ENCODE measurements around the gene RAC3. TPM values are rescaled to one million over a fixed set of nuclear protein-coding genes. Genes with fewer than 3 reads are reported as not detected.

The RAC3 gene
- total and polyA plus RNA-seq, 7 donors: 0.60 to 11.8 (median 2.8) TPM

DNA sequence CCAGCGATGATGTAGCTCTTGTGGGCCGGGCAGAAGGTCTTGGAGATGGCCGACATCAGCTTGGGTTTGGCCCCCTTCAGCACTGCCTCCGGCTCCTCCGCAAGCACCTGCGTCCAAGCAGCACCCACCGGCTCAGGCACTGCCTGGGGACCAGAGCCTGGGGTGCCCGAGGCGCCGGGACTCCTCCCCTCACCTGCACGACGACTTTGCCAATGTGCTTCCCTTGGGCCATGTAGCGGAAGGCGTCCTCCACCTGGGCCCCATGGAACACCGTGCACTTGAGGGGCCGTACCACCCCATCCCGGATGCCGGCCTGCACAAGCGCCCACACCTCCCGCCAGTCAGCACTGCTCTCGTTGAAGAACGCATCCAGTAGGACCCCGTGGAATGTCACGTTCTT is 51.5 kb downstream of the RAC3 start:
- H3K36me3 ChIP-seq: peaks cover 63 to 98% (median 84%) of the 10 kb centered on the region in 4 donors
- 94 to 96% methylated on average over 24 of the region's 24 CpGs for WGBS, 2 donors

More for the DNA sequence above, 51.5 kb downstream of the RAC3 start:
- H3K4me1 ChIP-seq: no peaks in the 10 kb centered on the region
- intact Hi-C loops (cut with DNase I): no loop called here
- no peak overlapping the region for H3K4me3 ChIP-seq
- DNase-seq: no peak
- H3K27me3 ChIP-seq: no peaks in the 10 kb centered on the region
- no peak overlapping the region for H3K27ac ChIP-seq
- no peaks in the 10 kb centered on the region for H3K9me3 ChIP-seq
- no peak for TF ChIP-seq POLR2AphosphoS5 (IDR thresholded peaks at IDR 0.05)

Other genes starting within 250 kb of the RAC3 start
- 1 to 10 TPM in 2 of 4 donors, under 1 TPM in 2; 0.27 to 1.4 (median 0.72) TPM for gene GCGR, start 227.5 kb upstream of the RAC3 start, total RNA-seq
- gene GCGR, start 227.5 kb upstream of the RAC3 start, polyA plus RNA-seq: under 1 TPM in 1 of 3 donors, not detected in 2; 0.96 TPM
- 100 to 1,000 TPM; 116 to 129 (median 122) TPM for gene MCRIP1, start 198.4 kb upstream of the RAC3 start, total RNA-seq
- 10 to 100 TPM; 37.0 to 82.9 (median 78.0) TPM for gene MCRIP1, start 198.4 kb upstream of the RAC3 start, polyA plus RNA-seq
- not detected for gene PPP1R27, start 196.6 kb upstream of the RAC3 start, total RNA-seq
- gene PPP1R27, start 196.6 kb upstream of the RAC3 start, polyA plus RNA-seq: under 1 TPM in 1 of 3 donors, not detected in 2; 0.50 TPM
- 100 to 1,000 TPM; 201 to 338 (median 268) TPM for gene P4HB, start 171.1 kb upstream of the RAC3 start, total RNA-seq
- gene P4HB, start 171.1 kb upstream of the RAC3 start, polyA plus RNA-seq: 100 to 1,000 TPM; 153 to 750 (median 227) TPM
- 10 to 100 TPM; 67.0 to 99.5 (median 74.1) TPM for gene ARHGDIA, start 160.3 kb upstream of the RAC3 start, total RNA-seq
- 100 to 1,000 TPM; 252 to 452 (median 385) TPM for gene ARHGDIA, start 160.3 kb upstream of the RAC3 start, polyA plus RNA-seq
- 10 to 100 TPM; 39.2 to 44.0 (median 42.6) TPM for gene ALYREF, start 140.1 kb upstream of the RAC3 start, total RNA-seq
- gene ALYREF, start 140.1 kb upstream of the RAC3 start, polyA plus RNA-seq: 10 to 100 TPM; 30.6 to 91.4 (median 35.4) TPM
- 100 to 1,000 TPM in 3 of 4 donors, 10 to 100 TPM in 1; 93.3 to 185 (median 158) TPM for gene ANAPC11, start 140.0 kb upstream of the RAC3 start, total RNA-seq
- gene ANAPC11, start 140.0 kb upstream of the RAC3 start, polyA plus RNA-seq: 100 to 1,000 TPM; 198 to 203 (median 202) TPM
- 1 to 10 TPM in 1 of 4 donors, under 1 TPM in 2, not detected in 1; 0.27 to 1.8 (median 0.71) TPM for gene NPB, start 129.4 kb upstream of the RAC3 start, total RNA-seq
- gene NPB, start 129.4 kb upstream of the RAC3 start, polyA plus RNA-seq: under 1 TPM in 1 of 3 donors, not detected in 2; 0.87 TPM
- gene PCYT2, start 120.3 kb upstream of the RAC3 start, total RNA-seq: 10 to 100 TPM; 11.4 to 24.6 (median 19.3) TPM
- gene PCYT2, start 120.3 kb upstream of the RAC3 start, polyA plus RNA-seq: 10 to 100 TPM; 21.6 to 86.4 (median 40.7) TPM
- 10 to 100 TPM; 11.4 to 31.6 (median 14.1) TPM for gene SIRT7, start 113.5 kb upstream of the RAC3 start, total RNA-seq
- 10 to 100 TPM; 28.8 to 62.2 (median 39.1) TPM for gene SIRT7, start 113.5 kb upstream of the RAC3 start, polyA plus RNA-seq
- 10 to 100 TPM; 16.4 to 21.9 (median 17.0) TPM for gene MAFG, start 103.9 kb upstream of the RAC3 start, total RNA-seq
- gene MAFG, start 103.9 kb upstream of the RAC3 start, polyA plus RNA-seq: 10 to 100 TPM in 1 of 3 donors, 1 to 10 TPM in 2; 8.8 to 21.9 (median 9.0) TPM
- 1 to 10 TPM; 1.1 to 9.1 (median 2.8) TPM for gene PYCR1, start 94.4 kb upstream of the RAC3 start, total RNA-seq
- 10 to 100 TPM; 34.2 to 64.9 (median 49.7) TPM for gene PYCR1, start 94.4 kb upstream of the RAC3 start, polyA plus RNA-seq
- gene MYADML2, start 84.4 kb upstream of the RAC3 start, total RNA-seq: not detected
- not detected for gene MYADML2, start 84.4 kb upstream of the RAC3 start, polyA plus RNA-seq
- not detected for gene NOTUM, start 70.5 kb upstream of the RAC3 start, total RNA-seq
- under 1 TPM in 1 of 3 donors, not detected in 2; 0.22 TPM for gene NOTUM, start 70.5 kb upstream of the RAC3 start, polyA plus RNA-seq
- gene ASPSCR1, start 54.0 kb upstream of the RAC3 start, total RNA-seq: 10 to 100 TPM in 3 of 4 donors, 1 to 10 TPM in 1; 9.3 to 27.7 (median 19.3) TPM
- 10 to 100 TPM; 23.4 to 35.9 (median 25.8) TPM for gene ASPSCR1, start 54.0 kb upstream of the RAC3 start, polyA plus RNA-seq
- gene CENPX, start 8.8 kb upstream of the RAC3 start, total RNA-seq: 100 to 1,000 TPM in 3 of 4 donors, 10 to 100 TPM in 1; 78.4 to 164 (median 124) TPM
- 100 to 1,000 TPM; 249 to 273 (median 258) TPM for gene CENPX, start 8.8 kb upstream of the RAC3 start, polyA plus RNA-seq
- gene LRRC45, start 8.4 kb upstream of the RAC3 start, total RNA-seq: 1 to 10 TPM; 5.3 to 8.8 (median 6.9) TPM
- 10 to 100 TPM in 1 of 3 donors, 1 to 10 TPM in 2; 6.6 to 28.6 (median 6.7) TPM for gene LRRC45, start 8.4 kb upstream of the RAC3 start, polyA plus RNA-seq
- 10 to 100 TPM; 44.3 to 94.8 (median 86.3) TPM for gene DCXR, start 6.0 kb downstream of the RAC3 start, total RNA-seq
- gene DCXR, start 6.0 kb downstream of the RAC3 start, polyA plus RNA-seq: 100 to 1,000 TPM; 130 to 163 (median 147) TPM
- gene RFNG, start 20.1 kb downstream of the RAC3 start, total RNA-seq: 10 to 100 TPM; 31.7 to 37.4 (median 33.7) TPM
- 10 to 100 TPM; 13.6 to 38.6 (median 23.4) TPM for gene RFNG, start 20.1 kb downstream of the RAC3 start, polyA plus RNA-seq
- gene GPS1, start 20.2 kb downstream of the RAC3 start, total RNA-seq: 10 to 100 TPM; 64.6 to 75.4 (median 69.8) TPM
- gene GPS1, start 20.2 kb downstream of the RAC3 start, polyA plus RNA-seq: 10 to 100 TPM; 67.3 to 83.6 (median 69.1) TPM
- gene DUS1L, start 34.1 kb downstream of the RAC3 start, total RNA-seq: 10 to 100 TPM; 31.3 to 71.0 (median 54.2) TPM
- gene DUS1L, start 34.1 kb downstream of the RAC3 start, polyA plus RNA-seq: 100 to 1,000 TPM in 1 of 3 donors, 10 to 100 TPM in 2; 68.5 to 119 (median 84.2) TPM
- 10 to 100 TPM; 12.7 to 44.2 (median 19.0) TPM for gene FASN, start 66.6 kb downstream of the RAC3 start, total RNA-seq
- gene FASN, start 66.6 kb downstream of the RAC3 start, polyA plus RNA-seq: 100 to 1,000 TPM in 1 of 3 donors, 10 to 100 TPM in 2; 14.4 to 152 (median 15.3) TPM
- gene CCDC57, start 181.2 kb downstream of the RAC3 start, total RNA-seq: 10 to 100 TPM; 13.3 to 34.1 (median 20.8) TPM
- 10 to 100 TPM; 17.4 to 47.8 (median 25.4) TPM for gene CCDC57, start 181.2 kb downstream of the RAC3 start, polyA plus RNA-seq
- gene SLC16A3, start 197.4 kb downstream of the RAC3 start, total RNA-seq: 10 to 100 TPM in 3 of 4 donors, 1 to 10 TPM in 1; 9.6 to 19.7 (median 11.6) TPM
- gene SLC16A3, start 197.4 kb downstream of the RAC3 start, polyA plus RNA-seq: 100 to 1,000 TPM in 1 of 3 donors, 10 to 100 TPM in 2; 10.8 to 140 (median 37.9) TPM
- gene CSNK1D, start 242.0 kb downstream of the RAC3 start, total RNA-seq: 10 to 100 TPM; 45.1 to 61.2 (median 48.9) TPM
- gene CSNK1D, start 242.0 kb downstream of the RAC3 start, polyA plus RNA-seq: 100 to 1,000 TPM in 1 of 3 donors, 10 to 100 TPM in 2; 55.9 to 142 (median 86.2) TPM

Measured in sigmoid colon (tissue), 7 donors.